Mesodermal cell (in vitro differentiated cells): ENCODE measurements around the gene MAPK6.
"Not testable (repeated sequence)": the region's sequence is repeated elsewhere in the genome, so short reads cannot be mapped to it uniquely, and the experiment has no call there.

Experiments
- H3K27ac ChIP-seq: 2 replicates; pipeline ENCODE4 v1.7.0; 2013; ENCODE audit warnings: mild to moderate bottlenecking, low read depth, low read length, moderate library complexity; ENCODE audit not compliant: severe bottlenecking
- H3K36me3 ChIP-seq: 2 replicates; pipeline ENCODE4 v1.7.1; 2013; ENCODE audit warnings: mild to moderate bottlenecking, low read length, moderate library complexity; ENCODE audit not compliant: control insufficient read depth, insufficient read depth
- H3K4me1 ChIP-seq: one replicate; pipeline ENCODE4 v1.7.1; 2013; ENCODE audit warnings: mild to moderate bottlenecking, low read length; ENCODE audit not compliant: insufficient read depth, control insufficient read depth, poor library complexity, severe bottlenecking
- H3K4me3 ChIP-seq: 2 replicates; pipeline ENCODE4 v1.7.0; 2013; ENCODE audit warnings: low read length, control low read depth, mild to moderate bottlenecking; ENCODE audit not compliant: insufficient read depth, poor library complexity, severe bottlenecking; ENCODE audit errors: extremely low read depth
- H3K9me3 ChIP-seq: 2 replicates; pipeline ENCODE4 v1.7.1; 2013; ENCODE audit warnings: mild to moderate bottlenecking, low read length, moderate library complexity; ENCODE audit not compliant: control insufficient read depth
- WGBS, 2 experiments: methylation state at CpG; one replicate each; pipeline ENCODE4 v1.1.5; 2013; ENCODE audit warnings: missing lambda C conversion rate in 2 of 2; ENCODE audit not compliant: insufficient coverage in 2 of 2; 5-methylcytosine and 5-hydroxymethylcytosine counted together

The MAPK6 gene

DNA sequence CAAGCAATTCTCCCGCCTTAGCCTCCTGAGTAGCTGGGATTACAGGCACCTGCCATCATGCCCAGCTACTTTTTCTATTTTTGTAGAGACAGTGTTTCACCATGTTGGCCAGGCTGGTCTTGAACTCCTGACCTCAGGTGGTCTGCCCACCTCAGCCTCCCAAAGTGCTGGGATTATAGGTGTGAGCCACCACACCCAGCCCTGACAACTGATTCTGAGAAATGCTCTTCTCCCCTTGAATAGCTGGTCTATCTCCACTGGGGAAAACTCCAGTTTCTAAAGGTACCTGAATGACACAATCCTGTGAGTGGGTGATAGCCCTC is 64.0 kb downstream of the MAPK6 start:
- WGBS, 2 experiments: 92% methylated on average over 1 of the region's 1 CpG; no CpG with 5 or more reads in 1 of the 2 experiments
- H3K36me3 ChIP-seq, H3K27ac ChIP-seq, H3K4me3 ChIP-seq, H3K4me1 ChIP-seq, H3K9me3 ChIP-seq: not testable (repeated sequence)

DNA sequence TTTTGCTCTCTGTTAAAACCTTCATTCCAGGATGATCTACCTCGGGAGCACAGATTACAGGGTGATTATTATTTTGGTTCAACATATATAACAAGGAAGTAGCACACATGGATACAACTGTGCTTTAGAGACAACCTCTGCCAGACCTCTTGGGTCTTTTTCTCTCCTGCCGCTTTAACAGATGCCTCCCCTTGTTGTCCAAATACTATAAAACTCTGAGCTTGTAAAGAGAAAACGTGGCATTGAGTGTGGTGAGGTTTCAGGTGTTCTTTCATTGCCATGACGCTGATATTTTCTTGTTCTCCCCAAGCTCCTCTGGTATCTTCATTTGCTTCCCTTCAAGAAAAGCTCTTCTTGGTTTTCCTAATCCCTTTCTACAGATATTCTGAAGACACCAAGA is 64.6 kb downstream of the MAPK6 start:
- Histone ChIP-seq H3K27ac (no peak overlapping the region), H3K9me3 (peaks cover 7% of the 10 kb centered on the region), H3K4me1 (no peaks in the 10 kb centered on the region), H3K4me3 (no peak overlapping the region), H3K36me3 (no peaks in the 10 kb centered on the region)
- WGBS, 2 experiments: 100% methylated on average over 1 of the region's 4 CpGs; no CpG with 5 or more reads in 1 of the 2 experiments

DNA sequence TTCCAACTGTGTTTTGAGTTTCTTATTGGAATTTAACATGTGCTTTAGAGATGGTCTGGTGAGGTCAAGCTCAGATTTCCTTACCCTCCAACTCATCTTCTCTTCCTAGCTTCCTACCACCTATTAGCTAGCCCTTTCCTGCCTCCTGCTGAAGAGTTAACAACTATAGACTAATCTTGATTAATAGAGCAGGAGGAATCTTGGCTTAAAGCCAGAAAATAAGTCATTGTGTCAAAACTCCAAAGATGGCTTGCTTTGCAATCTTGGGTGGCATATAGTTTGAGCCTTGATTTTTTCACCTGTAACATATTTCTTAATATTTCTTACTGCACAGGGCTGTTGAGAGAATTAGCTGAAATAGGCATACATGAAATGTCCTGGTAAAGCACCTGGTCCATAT is 66.3 kb downstream of the MAPK6 start:
- Histone ChIP-seq H3K4me1 (no peaks in the 10 kb centered on the region), H3K27ac (no peak overlapping the region), H3K9me3 (peaks cover 9% of the 10 kb centered on the region), H3K36me3 (no peaks in the 10 kb centered on the region), H3K4me3 (no peak overlapping the region)

DNA sequence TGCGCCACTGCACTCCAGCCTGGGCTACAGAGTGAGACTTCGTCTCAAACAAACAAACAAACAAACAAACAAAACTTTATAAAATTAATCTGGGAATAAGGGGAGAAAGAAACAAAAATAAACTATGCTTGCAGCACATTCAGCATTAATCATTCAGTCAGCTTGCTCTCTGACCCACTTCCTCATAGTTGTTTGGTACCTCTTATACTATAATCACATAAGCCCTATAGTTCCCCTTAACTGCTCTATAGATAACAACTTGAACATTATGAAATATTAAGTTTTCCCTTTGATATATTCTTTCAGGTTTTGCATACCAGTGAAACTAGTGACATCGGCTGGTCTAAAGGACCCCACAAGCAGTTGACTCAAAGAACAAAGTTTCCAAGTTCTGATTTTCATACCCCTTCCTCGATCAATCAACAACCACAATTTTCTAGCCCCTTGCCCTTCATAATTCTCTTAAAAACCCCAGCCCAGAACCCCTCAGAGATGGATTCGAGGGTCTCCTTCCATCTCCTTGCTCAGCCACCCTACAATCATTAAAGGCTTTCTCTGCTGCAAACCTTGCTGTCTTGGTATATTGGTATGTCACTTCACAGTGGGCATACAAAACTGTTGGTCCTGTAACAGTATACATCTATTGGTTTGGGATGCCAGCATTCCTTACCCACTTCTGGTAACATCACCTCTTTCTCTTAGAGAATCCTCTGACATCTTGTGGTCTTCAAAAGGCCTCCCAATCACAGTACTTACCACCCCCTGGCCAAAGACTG is 67.2 kb downstream of the MAPK6 start:
- 84 to 100% methylated on average over 1 to 2 of the region's 5 CpGs for whole genome bisulfite sequencing, 2 experiments
- H3K36me3 ChIP-seq: no peaks in the 10 kb centered on the region
- no peak overlapping the region for H3K27ac ChIP-seq
- no peak overlapping the region for H3K4me3 ChIP-seq
- H3K4me1 ChIP-seq: no peaks in the 10 kb centered on the region
- H3K9me3 ChIP-seq: peaks cover 12% of the 10 kb centered on the region

DNA sequence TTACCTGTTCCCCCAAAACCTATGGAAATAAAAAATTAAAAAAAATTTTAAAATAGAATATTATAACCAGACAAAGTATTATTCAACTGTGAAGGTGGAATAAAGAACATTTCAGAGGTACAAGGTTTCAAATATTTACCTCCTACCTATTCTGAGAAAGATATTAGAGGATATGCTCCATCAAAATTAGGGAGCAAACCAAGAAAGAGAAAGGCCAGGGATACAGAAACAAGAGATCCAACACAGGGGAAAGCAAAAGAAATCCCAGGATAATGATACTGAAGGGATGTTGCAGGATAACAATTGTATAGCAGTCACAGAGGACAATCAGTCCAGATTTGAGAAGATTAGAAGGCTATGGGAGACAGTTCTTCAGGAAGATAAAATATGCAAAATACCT is 71.2 kb downstream of the MAPK6 start:
- no peaks in the 10 kb centered on the region for H3K4me1 ChIP-seq
- H3K27ac ChIP-seq: no peak overlapping the region
- H3K9me3 ChIP-seq: peaks cover 12% of the 10 kb centered on the region
- H3K4me3 ChIP-seq: no peak overlapping the region
- no peaks in the 10 kb centered on the region for H3K36me3 ChIP-seq

DNA sequence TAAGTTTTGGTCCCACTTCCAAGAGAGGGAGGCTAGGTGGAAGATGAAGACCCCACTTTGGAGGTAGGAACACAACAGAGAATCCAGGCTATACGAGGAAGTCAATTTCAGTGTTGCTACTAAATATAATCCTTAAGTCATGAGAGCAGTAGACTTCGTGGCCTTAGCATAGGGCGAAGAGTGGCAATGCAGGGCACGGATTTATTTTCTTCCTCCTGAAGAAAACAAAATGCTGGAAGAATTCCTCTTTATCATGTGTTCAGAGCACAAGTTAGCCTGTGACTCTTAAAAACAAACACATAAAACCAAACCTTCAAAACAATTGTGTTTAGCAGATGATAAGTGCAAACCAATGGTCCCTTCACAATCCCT is 74.1 kb downstream of the MAPK6 start:
- H3K9me3 ChIP-seq: peaks cover 5% of the 10 kb centered on the region
- no peak overlapping the region for H3K4me3 ChIP-seq
- no peaks in the 10 kb centered on the region for H3K4me1 ChIP-seq
- H3K36me3 ChIP-seq: no peaks in the 10 kb centered on the region
- no peak overlapping the region for H3K27ac ChIP-seq
- 83 to 96% methylated on average over 2 to 3 of the region's 4 CpGs for WGBS, 2 experiments

DNA sequence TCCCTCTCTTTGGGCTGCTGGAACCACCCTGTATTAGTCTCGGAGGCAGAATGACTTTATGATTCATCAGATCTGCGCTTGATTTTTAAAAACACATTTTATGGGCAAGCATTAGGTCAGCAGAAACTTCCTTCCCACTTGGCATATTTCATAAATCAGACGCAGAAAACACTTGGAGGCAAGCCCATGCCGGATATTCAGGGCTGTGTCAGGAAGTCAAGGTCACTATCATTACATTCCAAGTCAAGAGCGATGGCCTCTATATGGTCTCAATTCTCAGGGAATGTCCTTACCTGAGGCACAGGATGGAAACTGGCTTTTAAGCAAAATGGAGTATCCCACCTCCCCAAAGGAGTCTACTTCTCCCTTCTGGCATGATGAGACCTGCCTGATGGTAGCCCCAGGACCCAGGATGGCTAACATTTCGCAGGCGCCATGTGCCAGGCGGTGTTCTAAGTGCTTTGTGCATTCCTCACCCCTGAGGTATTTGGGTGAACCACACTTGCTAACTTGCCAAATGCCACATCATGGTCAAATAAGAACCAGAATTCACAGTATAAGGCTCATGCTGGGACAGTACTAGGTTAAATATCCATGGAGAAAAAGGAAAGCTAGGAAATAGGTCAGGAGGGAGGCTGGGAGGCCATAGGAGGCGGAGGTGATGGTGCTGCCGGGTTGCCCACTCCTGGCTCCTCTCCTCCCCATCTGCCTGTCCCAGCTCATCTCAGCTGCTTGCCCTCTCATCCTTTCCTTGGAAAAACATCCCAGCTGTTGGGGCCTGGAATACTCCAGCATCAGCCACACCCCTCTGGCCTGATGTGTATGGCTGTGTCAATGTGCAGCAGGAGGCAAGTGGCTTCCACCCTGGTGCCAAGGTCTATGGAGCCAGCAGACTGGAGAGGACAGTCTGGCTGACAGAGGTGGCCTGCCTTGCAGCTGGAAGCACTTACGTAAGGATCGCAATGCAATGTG is 74.8 kb downstream of the MAPK6 start:
- H3K27ac ChIP-seq: no peak overlapping the region
- no peaks in the 10 kb centered on the region for H3K4me1 ChIP-seq
- H3K4me3 ChIP-seq: no peak overlapping the region
- H3K9me3 ChIP-seq: peaks cover 5% of the 10 kb centered on the region
- 95 to 100% methylated on average over 7 to 12 of the region's 12 CpGs for WGBS, 2 experiments
- no peaks in the 10 kb centered on the region for H3K36me3 ChIP-seq

DNA sequence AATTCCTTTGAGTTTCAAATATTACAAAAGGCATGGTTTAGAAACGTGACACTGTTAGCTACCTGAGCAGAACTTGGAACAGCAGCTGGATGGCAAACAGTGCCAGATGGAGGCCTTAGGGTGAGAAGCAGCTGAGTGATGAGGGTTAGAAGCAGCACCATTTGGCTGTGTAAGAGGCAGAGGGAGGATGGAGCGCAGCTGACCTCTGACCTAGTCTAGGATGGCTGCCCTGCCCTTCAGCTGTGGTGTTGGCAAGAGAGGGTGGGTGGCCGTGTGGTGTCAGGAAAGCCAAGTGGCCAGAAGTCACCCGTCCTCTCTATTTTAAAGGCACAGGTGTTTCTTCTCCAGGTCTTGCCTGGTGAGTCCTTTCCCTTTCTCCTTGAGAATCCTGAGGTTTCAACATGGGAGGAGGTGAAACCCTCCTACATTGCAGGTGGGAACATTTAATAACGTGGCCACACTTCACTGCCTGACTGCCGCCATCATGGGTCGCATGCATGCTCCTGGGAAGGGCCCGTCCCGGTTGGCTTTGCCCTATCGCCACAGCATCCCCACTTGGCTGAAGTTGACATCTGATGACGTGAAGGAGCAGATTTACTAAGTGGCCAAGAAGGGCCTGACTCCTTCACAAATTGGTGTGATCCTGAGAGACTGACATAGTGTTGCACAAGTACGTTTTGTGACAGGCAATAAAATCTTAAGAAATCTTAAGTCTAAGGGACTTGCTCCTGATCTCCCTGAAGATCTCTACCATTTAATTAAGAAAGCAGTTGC is 76.0 kb downstream of the MAPK6 start:
- H3K4me1 ChIP-seq: no peaks in the 10 kb centered on the region
- H3K27ac ChIP-seq: no peak overlapping the region
- H3K36me3 ChIP-seq: no peaks in the 10 kb centered on the region
- peaks cover 5% of the 10 kb centered on the region for H3K9me3 ChIP-seq
- H3K4me3 ChIP-seq: no peak overlapping the region
- WGBS, 2 experiments: 87 to 97% methylated on average over 11 of the region's 12 CpGs

DNA sequence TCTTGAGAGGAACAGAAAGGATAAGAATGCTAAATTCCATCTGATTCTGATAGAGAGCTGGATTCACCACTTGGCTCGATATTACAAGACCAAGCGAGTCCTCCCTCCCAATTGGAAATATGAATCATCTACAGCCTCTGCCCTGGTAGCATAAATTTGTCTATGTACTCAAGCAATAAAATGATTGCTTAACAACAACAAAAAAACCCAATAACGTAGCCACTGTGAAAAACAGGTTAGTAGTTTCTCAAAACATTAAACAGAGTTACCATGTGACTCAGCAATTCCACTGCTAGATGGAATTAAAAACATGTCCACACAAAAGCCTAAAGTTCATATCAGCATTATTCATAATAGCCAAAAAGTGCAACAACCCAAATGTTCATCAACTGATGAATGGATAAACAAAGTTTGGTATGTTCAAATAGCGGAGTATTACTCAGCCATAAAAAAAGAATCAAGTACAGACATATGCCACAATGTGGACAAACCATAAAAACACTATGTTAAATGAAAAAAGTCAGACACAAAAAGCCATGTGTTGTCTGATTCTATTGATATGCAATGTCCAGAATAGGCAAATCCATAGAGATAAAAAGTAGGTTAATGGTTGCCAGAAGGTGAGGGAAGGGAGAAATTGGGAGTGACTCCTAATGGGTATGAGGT is 76.7 kb downstream of the MAPK6 start:
- Histone ChIP-seq H3K36me3 (no peaks in the 10 kb centered on the region), H3K4me3 (no peak overlapping the region), H3K9me3 (no peaks in the 10 kb centered on the region), H3K4me1 (peaks cover under 1% of the 10 kb centered on the region), H3K27ac (no peak overlapping the region)
- 90 to 100% methylated on average over 1 to 2 of the region's 4 CpGs for WGBS, 2 experiments

DNA sequence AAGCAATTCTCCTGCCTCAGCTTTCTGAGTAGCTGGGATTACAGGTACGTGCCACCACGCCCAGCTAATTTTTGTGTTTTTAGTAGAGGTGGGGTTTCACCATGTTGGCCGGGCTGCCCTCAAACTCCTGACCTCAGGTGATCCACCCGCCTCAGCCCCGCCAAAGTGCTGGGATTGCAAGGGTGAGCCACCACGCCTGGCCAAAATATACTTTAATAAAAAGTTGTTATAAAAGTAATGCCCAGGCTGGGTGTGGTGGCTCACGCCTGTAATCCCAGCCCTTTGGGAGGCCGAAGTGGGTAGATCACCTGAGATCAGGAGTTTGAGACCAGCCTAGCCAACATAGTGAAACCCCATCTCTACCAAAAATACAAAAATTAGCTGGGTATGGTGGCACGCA is 77.5 kb downstream of the MAPK6 start:
- not testable (repeated sequence) for H3K27ac ChIP-seq, H3K4me1 ChIP-seq, H3K9me3 ChIP-seq, H3K4me3 ChIP-seq, H3K36me3 ChIP-seq
- 93% methylated on average over 3 of the region's 9 CpGs; no CpG with 5 or more reads in 1 of the 2 experiments for WGBS, 2 experiments
